RWPE1 (cell line): ENCODE data around the gene S100A2.

Source experiments
- CTCF ChIA-PET: fragments of 350-600 bp; sonication (Branson Sonifier 250); formaldehyde crosslinking; extraction: SDS; loops from one replicate; lab custom pipeline; 2021; lab: Yijun Ruan, JAX
- POLR2A ChIA-PET: fragments of 400-600 bp; formaldehyde crosslinking; extraction: SDS; loops from one replicate; lab custom pipeline; 2020; ENCODE audit warnings: antibody characterized with exemption; ENCODE audit not compliant: low non-redundant PET; lab: Yijun Ruan, JAX
- DNase-seq: peaks from one replicate; pipeline ENCODE4 v3.0.0; 2012; ENCODE audit warnings: low spot score
- H3K27ac ChIP-seq: fragments of 450-650 bp; 2 replicates; pipeline ENCODE4 v1.5.1; 2017
- TF ChIP-seq, protein P1 (sequence below): fragments of 450-650 bp; conservative IDR thresholded peaks from 2 replicates; pipeline ENCODE4 v1.5.1; 2017; ENCODE audit warnings: low read depth, mild to moderate bottlenecking

S100A2 gene

DNA sequence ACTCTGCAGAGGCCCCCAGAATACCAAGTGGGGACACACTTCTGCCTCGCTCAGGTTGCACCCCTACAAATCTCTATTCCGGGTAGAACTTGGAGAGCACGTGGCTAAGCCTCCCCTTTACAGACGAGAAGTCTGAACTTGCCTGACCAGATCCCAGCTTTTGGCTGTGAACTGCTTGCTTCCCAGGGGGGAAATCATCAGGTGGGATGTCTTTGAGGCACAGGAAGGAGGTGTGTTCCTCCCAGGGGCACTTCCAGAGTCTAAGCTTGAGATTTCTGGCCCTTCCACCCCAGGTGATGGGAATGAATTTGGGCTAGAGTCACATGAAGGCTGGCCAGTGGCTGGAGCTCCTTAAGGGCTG, 15.3 kb downstream of the S100A2 start:
- POLR2A ChIA-PET = interaction anchor here (0.6 kb wide), 1 partner anchor 413 kb away, joined by 3 read pairs; the partner anchor contains the start of gene SLC39A1
- TF ChIP-seq, protein P1, sequence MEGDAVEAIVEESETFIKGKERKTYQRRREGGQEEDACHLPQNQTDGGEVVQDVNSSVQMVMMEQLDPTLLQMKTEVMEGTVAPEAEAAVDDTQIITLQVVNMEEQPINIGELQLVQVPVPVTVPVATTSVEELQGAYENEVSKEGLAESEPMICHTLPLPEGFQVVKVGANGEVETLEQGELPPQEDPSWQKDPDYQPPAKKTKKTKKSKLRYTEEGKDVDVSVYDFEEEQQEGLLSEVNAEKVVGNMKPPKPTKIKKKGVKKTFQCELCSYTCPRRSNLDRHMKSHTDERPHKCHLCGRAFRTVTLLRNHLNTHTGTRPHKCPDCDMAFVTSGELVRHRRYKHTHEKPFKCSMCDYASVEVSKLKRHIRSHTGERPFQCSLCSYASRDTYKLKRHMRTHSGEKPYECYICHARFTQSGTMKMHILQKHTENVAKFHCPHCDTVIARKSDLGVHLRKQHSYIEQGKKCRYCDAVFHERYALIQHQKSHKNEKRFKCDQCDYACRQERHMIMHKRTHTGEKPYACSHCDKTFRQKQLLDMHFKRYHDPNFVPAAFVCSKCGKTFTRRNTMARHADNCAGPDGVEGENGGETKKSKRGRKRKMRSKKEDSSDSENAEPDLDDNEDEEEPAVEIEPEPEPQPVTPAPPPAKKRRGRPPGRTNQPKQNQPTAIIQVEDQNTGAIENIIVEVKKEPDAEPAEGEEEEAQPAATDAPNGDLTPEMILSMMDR = no peak
- peak overlapping the region; percentile 96 for H3K27ac ChIP-seq
- CTCF ChIA-PET = no interaction called here
- DNase-seq = no peak

DNA sequence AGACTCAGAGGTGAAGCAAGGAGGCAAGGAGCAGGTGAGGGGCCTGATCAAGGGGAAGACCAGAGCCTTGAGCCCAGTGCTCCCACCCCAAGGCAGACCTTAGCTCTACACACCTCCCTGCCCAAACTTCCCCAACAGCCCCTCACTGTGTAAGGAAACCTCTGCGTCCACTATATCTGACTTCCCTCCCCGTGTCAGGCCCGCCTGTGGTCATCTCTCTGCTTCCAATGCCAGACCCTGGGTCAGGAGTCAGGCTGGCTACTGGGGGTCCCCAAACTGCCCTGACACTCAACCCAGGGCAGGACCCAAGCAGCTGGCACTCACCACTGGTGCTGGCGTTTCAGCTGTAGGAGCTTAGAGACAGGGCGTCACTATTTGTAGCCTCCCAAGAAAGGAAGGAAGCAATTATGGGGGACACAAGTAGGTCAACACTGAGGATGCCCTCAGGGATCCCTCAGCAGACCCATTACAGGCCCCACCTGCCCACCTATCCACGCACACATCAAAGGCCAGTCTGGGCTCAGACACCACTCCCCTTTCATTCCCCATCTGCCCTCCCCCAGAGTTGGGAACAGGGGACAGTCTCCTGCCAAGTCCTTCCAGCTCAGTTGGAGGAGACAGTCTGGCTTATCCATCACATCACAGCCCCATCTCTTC, 15.8 kb downstream of the S100A2 start:
- peak overlapping the region; percentile 96 for H3K27ac ChIP-seq
- DNase-seq = no peak
- ChIA-PET CTCF (no interaction called here), POLR2A (interaction anchor here (0.6 kb wide), 1 partner anchor 414 kb away, joined by 3 read pairs; the partner anchor contains the start of gene SLC39A1)
- TF ChIP-seq, protein P1 = no peak

DNA sequence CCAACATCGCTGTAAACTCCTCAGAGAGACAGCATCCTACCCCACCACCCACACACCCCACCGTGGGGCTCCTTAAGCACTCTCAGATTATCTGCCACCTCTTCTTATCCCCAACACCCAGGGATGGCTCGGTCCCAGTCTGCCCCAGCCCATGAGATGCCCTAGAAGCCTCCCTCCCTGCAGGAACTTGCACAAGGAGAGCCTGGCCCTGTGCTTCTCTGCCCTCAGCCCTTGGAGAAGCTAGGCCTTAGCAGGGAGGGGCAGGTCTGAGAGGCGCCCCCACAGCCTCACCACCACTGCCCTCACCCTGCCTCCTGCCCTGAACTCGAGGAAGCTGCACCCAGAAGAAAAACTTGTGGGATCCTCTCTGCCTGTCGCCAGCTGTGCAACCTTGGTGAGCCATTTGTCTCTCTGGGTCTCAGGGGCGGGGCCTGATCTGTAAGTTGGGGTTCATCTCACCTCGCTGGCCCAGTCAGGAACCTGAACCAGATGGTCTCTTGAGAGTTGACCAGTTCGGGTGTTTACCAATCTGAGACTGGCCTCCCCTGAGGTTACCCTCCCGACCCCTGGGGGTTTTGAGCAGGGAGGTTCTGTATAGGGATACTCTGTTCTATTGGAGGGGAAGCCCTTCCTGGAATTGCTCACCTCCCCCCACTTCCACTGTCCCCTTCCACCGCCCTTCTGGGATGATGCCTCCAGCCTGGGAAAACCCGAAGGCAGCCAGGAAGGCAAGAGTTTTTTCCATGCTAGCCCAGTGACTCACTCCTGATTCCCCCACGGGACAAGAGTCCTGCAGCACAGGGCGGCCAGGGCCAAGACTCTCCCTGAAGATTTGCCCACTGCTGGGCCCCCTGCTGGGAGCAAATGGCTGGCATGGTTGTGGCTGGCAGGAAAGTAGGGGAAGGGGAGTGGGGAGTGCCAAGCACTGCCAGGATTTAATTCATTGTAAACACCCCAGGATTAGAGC, 16.6 kb downstream of the S100A2 start, which contains the start of gene S100A3:
S100A3 (minus strand) TSS at position 537 of the 967 bp plus-strand sequence. CDS start 773 bp downstream, outside the sequence.
- peak within 1 kb of the TSS; percentile 96 for H3K27ac ChIP-seq
- ChIA-PET POLR2A (no interaction called here), CTCF (no interaction called here)
- TF ChIP-seq, protein P1 = no peak; the same call in 1 of the 2 replicates
- peak; percentile 61 for DNase-seq

DNA sequence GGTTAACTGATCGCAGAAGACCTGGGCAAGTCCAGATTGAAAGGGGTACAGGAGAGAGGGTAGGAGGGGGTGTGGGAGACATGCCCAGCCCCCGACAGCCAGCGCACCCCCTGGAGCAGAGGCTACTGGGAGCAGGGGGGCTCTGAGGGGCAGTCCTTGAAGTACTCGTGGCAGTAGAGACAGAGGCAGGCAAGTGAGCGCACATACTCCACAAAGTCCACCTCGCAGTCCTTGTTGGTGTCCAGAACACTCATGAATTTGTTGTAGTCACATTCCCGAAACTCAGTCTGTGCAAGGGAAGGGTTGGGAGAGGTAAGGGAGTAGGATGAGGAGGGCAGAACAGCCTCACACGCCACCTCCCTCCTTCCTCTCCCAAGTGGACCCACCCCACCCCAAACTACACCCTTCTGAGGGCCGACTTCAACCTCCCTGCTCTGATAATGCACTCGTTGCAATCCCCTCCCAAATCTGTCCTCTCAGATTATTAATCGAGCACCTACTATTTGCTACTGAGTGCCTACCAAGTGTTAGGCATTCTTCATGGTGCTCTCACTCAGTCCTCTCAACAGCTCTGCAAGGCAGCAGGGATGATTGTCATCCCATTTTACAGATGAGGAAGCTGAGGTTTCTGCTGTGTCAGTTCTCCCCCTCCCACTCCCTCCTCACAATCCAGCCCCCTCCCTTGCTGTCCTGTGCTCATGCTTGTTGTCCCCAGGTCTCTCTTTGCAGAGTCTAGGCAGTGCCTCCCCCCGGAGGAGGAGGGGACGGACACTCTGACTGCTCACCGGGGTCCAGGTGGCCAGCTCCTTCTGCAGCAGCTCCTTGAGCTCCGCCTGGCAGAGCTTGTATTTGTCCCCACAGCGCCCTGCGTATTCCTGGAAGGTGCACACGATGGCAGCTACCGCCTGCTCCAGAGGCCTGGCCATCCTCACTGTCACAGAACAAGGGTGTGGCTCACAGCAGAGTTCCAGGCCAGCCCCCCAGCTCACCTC, 17.8 kb downstream of the S100A2 start:
- no peak for DNase-seq
- TF ChIP-seq, protein P1 = no peak
- peak overlapping the region; percentile 96 for H3K27ac ChIP-seq
- POLR2A ChIA-PET = interaction anchor here (0.6 to 1.6 kb wide), 2 partner anchors 14 to 15 kb away, joined by 3 to 4 read pairs; no protein-coding TSS in a partner anchor
- CTCF ChIA-PET = no interaction called here

DNA sequence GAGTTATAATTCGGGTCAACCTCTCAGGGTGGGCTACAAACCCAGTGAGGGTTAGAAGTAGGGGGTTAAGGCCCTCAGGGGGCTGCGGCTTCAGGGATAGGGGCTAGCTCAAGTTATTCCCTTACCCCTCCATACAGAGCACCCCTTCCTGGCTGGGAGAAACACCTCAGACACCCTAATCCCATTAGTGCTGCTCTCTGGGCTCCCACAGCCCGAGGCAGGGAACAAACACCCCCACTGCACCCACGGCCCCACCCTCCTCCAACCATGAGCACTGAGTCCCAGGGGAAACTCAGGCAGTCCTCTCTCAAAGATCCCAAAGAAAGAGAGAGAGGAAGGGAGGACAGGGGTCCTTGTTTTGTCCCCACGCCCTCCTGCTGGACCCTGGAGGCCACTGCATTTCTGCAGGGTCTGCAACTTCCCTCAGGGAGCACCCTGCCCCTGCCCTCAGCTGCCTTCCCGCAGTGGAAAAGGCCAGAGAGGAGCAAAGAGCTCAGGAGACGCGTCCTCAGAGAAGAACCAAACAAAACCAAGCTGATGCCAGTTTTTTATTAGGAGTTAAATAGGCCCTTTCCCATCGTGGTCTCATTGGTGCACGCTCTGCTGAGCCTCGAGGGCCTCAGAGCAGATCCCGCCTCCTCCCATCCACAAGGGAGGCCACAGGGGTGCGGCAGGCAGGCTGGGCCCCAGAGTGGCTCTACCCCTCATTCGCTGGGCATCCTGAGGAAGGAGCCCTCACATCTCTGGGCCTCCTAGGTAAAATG, 18.7 kb downstream of the S100A2 start:
- peak overlapping the region; percentile 96 for H3K27ac ChIP-seq
- ChIA-PET CTCF (interaction anchor here (0.5 kb wide), 1 partner anchor 1097 kb away, joined by 3 read pairs; no protein-coding TSS in a partner anchor), POLR2A (interaction anchor here (0.6 to 1.6 kb wide), 2 partner anchors 14 to 15 kb away, joined by 3 to 4 read pairs; no protein-coding TSS in a partner anchor)
- TF ChIP-seq, protein P1 = no peak
- DNase-seq = no peak
